Measurements from ENCODE around the gene LOX.

LOX gene

DNA sequence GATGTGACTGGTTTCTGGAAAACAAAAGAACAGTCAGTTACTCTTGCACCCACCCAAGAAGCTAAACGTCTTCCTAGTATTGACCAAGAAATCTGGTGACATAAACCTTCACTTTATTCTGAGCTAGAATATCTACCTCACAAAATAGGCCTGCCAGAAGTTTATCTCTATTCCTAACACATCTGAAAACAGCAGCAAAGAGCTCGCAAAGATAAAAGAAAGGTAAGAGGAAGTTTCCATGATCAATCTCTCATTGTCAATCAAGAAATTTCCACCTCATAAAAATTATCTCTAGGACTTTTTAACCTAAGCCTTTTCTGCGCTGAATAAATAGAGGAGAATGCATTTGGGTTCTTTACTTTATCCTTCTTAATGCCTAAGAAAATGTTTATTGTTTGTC lies 34.0 kb upstream of the LOX start:
- H3K9ac ChIP-seq (ENCODE audit: low read depth, low read length, poor library complexity): no peak overlapping the region
- no peak overlapping the region for H2AK5ac ChIP-seq (ENCODE audit: low read depth, low read length)
- H3K36me3 ChIP-seq (replicated peaks in 1 of 2; ENCODE audit: control insufficient read depth in 2 of 2, insufficient read depth in 2 of 2, low read length in 2 of 2): no peaks in the 10 kb centered on the region
- H3K23ac ChIP-seq (ENCODE audit: low read depth, low read length, poor library complexity): no peak overlapping the region
- H3K4me2 ChIP-seq (ENCODE audit: insufficient read depth, low read length, poor library complexity, severe bottlenecking): no peak overlapping the region
- no peak overlapping the region for H4K91ac ChIP-seq (ENCODE audit: low read depth, low read length, poor library complexity)
- H3K79me1 ChIP-seq (ENCODE audit: low read depth, low read length): no peaks in the 10 kb centered on the region
- no peak overlapping the region for H2BK15ac ChIP-seq (ENCODE audit: low read length)
- H2BK5ac ChIP-seq (ENCODE audit: low read length): no peak overlapping the region
- no peak overlapping the region for H3K27ac ChIP-seq (replicated peaks; ENCODE audit: low read length)
- no peak overlapping the region for H4K8ac ChIP-seq (ENCODE audit: low read depth, low read length)
- H3K4me3 ChIP-seq (ENCODE audit: low read length in 2 of 2): no peak overlapping the region
- H3K9me3 ChIP-seq (replicated peaks in 1 of 2; ENCODE audit: control insufficient read depth in 2 of 2, insufficient read depth in 1 of 2, low read depth in 1 of 2, low read length in 2 of 2): no peaks in the 10 kb centered on the region
- no peak overlapping the region for H2BK120ac ChIP-seq (ENCODE audit: low read depth, low read length)
- no peak overlapping the region for H2AFZ ChIP-seq (ENCODE audit: low read length)
- no peak overlapping the region for H2BK12ac ChIP-seq (ENCODE audit: low read length)
- no peaks in the 10 kb centered on the region for H3K27me3 ChIP-seq (ENCODE audit: control insufficient read depth in 3 of 3, insufficient read depth in 3 of 3, low read depth in 1 of 3, low read length in 3 of 3)
- no peak overlapping the region for H3K4ac ChIP-seq (ENCODE audit: low read length)
- DNase-seq (ENCODE audit: low spot score): no peak
- peaks cover 4 to 5% of the 10 kb centered on the region in 2 donors for H3K4me1 ChIP-seq (ENCODE audit: control insufficient read depth in 2 of 2, insufficient read depth in 1 of 2, low read depth in 1 of 2, low read length in 2 of 2)
- no peak overlapping the region for H3K14ac ChIP-seq (ENCODE audit: low read length)
- WGBS, 2 donors (ENCODE audit: extremely low coverage in 2 of 2, insufficient read length in 2 of 2, insufficient replicate concordance in 1 of 2): no CpG with 5 or more reads among the region's 3 CpGs
- no peak overlapping the region for H3K18ac ChIP-seq (ENCODE audit: low read length)

DNA sequence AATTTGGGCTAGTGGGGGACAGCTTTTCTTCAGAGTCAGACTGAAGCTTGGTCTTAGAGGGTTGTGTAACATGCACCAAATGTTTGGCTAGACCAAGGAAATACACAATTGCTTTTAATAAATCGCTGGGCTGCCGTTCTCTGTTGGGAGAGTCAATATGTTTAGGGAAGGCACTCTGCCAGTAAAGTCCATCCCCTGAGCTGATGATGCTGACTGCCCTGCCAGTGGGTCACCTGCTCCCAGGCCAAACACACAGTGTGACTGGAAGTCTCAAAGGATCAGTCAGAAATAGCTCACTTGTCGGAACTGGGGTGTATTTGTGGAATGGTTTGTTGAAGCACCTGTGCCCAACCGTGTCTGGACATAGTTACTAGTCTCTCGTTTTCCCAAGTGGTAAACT lies 33.4 kb upstream of the LOX start:
- Histone ChIP-seq H2BK15ac (ENCODE audit: low read length) (no peak overlapping the region), H3K9me3 (replicated peaks in 1 of 2; ENCODE audit: control insufficient read depth in 2 of 2, insufficient read depth in 1 of 2, low read depth in 1 of 2, low read length in 2 of 2) (no peaks in the 10 kb centered on the region), H3K79me1 (ENCODE audit: low read depth, low read length) (no peaks in the 10 kb centered on the region), H4K91ac (ENCODE audit: low read depth, low read length, poor library complexity) (no peak overlapping the region), H3K4me2 (ENCODE audit: insufficient read depth, low read length, poor library complexity, severe bottlenecking) (no peak overlapping the region), H3K18ac (ENCODE audit: low read length) (peak overlapping the region; percentile 69), H3K4me3 (ENCODE audit: low read length in 2 of 2) (no peak overlapping the region), H2BK5ac (ENCODE audit: low read length) (no peak overlapping the region), H3K23ac (ENCODE audit: low read depth, low read length, poor library complexity) (no peak overlapping the region), H3K14ac (ENCODE audit: low read length) (no peak overlapping the region), H2AFZ (ENCODE audit: low read length) (peak overlapping the region; percentile 74), H2BK12ac (ENCODE audit: low read length) (no peak overlapping the region), H3K36me3 (replicated peaks in 1 of 2; ENCODE audit: control insufficient read depth in 2 of 2, insufficient read depth in 2 of 2, low read length in 2 of 2) (no peaks in the 10 kb centered on the region), H2BK120ac (ENCODE audit: low read depth, low read length) (no peak overlapping the region), H3K9ac (ENCODE audit: low read depth, low read length, poor library complexity) (no peak overlapping the region), H3K4me1 (ENCODE audit: control insufficient read depth in 2 of 2, insufficient read depth in 1 of 2, low read depth in 1 of 2, low read length in 2 of 2) (peaks cover 4 to 5% of the 10 kb centered on the region in 2 donors), H3K4ac (ENCODE audit: low read length) (no peak overlapping the region), H3K27ac (replicated peaks; ENCODE audit: low read length) (no peak overlapping the region), H3K27me3 (ENCODE audit: control insufficient read depth in 3 of 3, insufficient read depth in 3 of 3, low read depth in 1 of 3, low read length in 3 of 3) (no peaks in the 10 kb centered on the region), H4K8ac (ENCODE audit: low read depth, low read length) (no peak overlapping the region), H2AK5ac (ENCODE audit: low read depth, low read length) (no peak overlapping the region)
- WGBS, 2 donors (ENCODE audit: extremely low coverage in 2 of 2, insufficient read length in 2 of 2, insufficient replicate concordance in 1 of 2): no CpG with 5 or more reads among the region's 5 CpGs
- DNase-seq (ENCODE audit: low spot score): no peak

DNA sequence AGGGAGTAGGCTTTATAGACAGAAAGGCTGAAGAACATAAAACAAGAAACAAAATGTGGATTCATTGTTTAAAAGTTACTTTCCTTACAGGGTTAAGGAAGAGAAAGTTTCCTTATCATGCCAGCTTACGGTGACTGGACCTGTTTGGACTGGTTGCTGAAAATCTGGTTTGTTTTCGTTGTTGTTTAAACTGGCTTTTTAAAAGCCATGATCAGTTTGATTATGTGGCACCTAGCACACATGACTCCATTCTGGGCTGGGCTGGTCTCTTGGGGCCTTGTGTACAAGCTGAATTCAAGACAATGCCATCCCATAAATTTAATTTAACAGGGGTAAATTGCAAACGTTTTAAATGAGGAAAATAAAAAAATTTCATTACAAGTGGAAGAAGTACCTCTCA lies 32.9 kb upstream of the LOX start:
- no peaks in the 10 kb centered on the region for H3K36me3 ChIP-seq (replicated peaks in 1 of 2; ENCODE audit: control insufficient read depth in 2 of 2, insufficient read depth in 2 of 2, low read length in 2 of 2)

DNA sequence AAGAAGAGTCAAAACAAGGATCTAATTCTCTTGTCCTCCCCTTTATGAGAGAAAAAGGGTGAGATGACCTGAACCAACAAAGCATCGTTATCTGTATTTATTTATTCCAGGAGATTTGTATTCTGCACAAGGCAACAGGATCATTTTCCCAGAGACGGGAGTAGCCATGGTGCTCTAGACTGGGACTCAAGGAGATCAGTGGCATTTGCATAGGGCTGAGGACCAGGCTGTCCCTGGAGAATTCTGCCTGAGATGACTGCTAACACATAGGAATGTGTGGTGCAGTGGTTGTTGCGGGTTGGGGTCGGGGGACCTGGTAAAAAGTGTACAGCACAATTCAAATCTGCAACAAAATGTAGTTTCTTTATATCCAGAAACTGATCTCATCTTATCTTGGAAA lies 29.0 kb upstream of the LOX start:
- WGBS, 2 donors (ENCODE audit: extremely low coverage in 2 of 2, insufficient read length in 2 of 2, insufficient replicate concordance in 1 of 2): no CpG with 5 or more reads among the region's 4 CpGs
- Histone ChIP-seq H2AK5ac (ENCODE audit: low read depth, low read length) (no peak overlapping the region), H4K91ac (ENCODE audit: low read depth, low read length, poor library complexity) (no peak overlapping the region), H3K4me3 (ENCODE audit: low read length in 2 of 2) (no peak overlapping the region), H3K27ac (replicated peaks; ENCODE audit: low read length) (no peak overlapping the region), H2BK5ac (ENCODE audit: low read length) (no peak overlapping the region), H3K4me1 (ENCODE audit: control insufficient read depth in 2 of 2, insufficient read depth in 1 of 2, low read depth in 1 of 2, low read length in 2 of 2) (peaks cover 1 to 4% of the 10 kb centered on the region in 2 donors), H3K27me3 (ENCODE audit: control insufficient read depth in 3 of 3, insufficient read depth in 3 of 3, low read depth in 1 of 3, low read length in 3 of 3) (no peaks in the 10 kb centered on the region), H3K9ac (ENCODE audit: low read depth, low read length, poor library complexity) (no peak overlapping the region), H2AFZ (ENCODE audit: low read length) (no peak overlapping the region), H4K8ac (ENCODE audit: low read depth, low read length) (no peak overlapping the region), H3K79me1 (ENCODE audit: low read depth, low read length) (no peaks in the 10 kb centered on the region), H3K36me3 (replicated peaks in 1 of 2; ENCODE audit: control insufficient read depth in 2 of 2, insufficient read depth in 2 of 2, low read length in 2 of 2) (no peaks in the 10 kb centered on the region), H2BK120ac (ENCODE audit: low read depth, low read length) (no peak overlapping the region), H3K4ac (ENCODE audit: low read length) (no peak overlapping the region), H3K4me2 (ENCODE audit: insufficient read depth, low read length, poor library complexity, severe bottlenecking) (no peak overlapping the region), H3K9me3 (replicated peaks in 1 of 2; ENCODE audit: control insufficient read depth in 2 of 2, insufficient read depth in 1 of 2, low read depth in 1 of 2, low read length in 2 of 2) (no peaks in the 10 kb centered on the region), H3K14ac (ENCODE audit: low read length) (no peak overlapping the region), H2BK15ac (ENCODE audit: low read length) (no peak overlapping the region), H3K18ac (ENCODE audit: low read length) (no peak overlapping the region), H2BK12ac (ENCODE audit: low read length) (no peak overlapping the region), H3K23ac (ENCODE audit: low read depth, low read length, poor library complexity) (no peak overlapping the region)
- DNase-seq (ENCODE audit: low spot score): no peak

More for the DNA sequence above, 32.9 kb upstream of the LOX start:
- no peak overlapping the region for H3K14ac ChIP-seq (ENCODE audit: low read length)
- H3K4ac ChIP-seq (ENCODE audit: low read length): no peak overlapping the region
- H2AK5ac ChIP-seq (ENCODE audit: low read depth, low read length): no peak overlapping the region
- no peaks in the 10 kb centered on the region for H3K79me1 ChIP-seq (ENCODE audit: low read depth, low read length)
- no peak overlapping the region for H3K4me2 ChIP-seq (ENCODE audit: insufficient read depth, low read length, poor library complexity, severe bottlenecking)
- no peak overlapping the region for H3K18ac ChIP-seq (ENCODE audit: low read length)
- H3K27ac ChIP-seq (replicated peaks; ENCODE audit: low read length): no peak overlapping the region
- H3K23ac ChIP-seq (ENCODE audit: low read depth, low read length, poor library complexity): no peak overlapping the region
- no peak overlapping the region for H2BK120ac ChIP-seq (ENCODE audit: low read depth, low read length)
- no peak for DNase-seq (ENCODE audit: low spot score)
- H4K8ac ChIP-seq (ENCODE audit: low read depth, low read length): no peak overlapping the region
- no CpG with 5 or more reads among the region's 3 CpGs for WGBS, 2 donors (ENCODE audit: extremely low coverage in 2 of 2, insufficient read length in 2 of 2, insufficient replicate concordance in 1 of 2)
- no peak overlapping the region for H3K9ac ChIP-seq (ENCODE audit: low read depth, low read length, poor library complexity)
- no peaks in the 10 kb centered on the region for H3K27me3 ChIP-seq (ENCODE audit: control insufficient read depth in 3 of 3, insufficient read depth in 3 of 3, low read depth in 1 of 3, low read length in 3 of 3)
- peak overlapping the region; percentile 74 for H2AFZ ChIP-seq (ENCODE audit: low read length)
- H2BK5ac ChIP-seq (ENCODE audit: low read length): no peak overlapping the region
- no peaks in the 10 kb centered on the region for H3K9me3 ChIP-seq (replicated peaks in 1 of 2; ENCODE audit: control insufficient read depth in 2 of 2, insufficient read depth in 1 of 2, low read depth in 1 of 2, low read length in 2 of 2)
- H4K91ac ChIP-seq (ENCODE audit: low read depth, low read length, poor library complexity): no peak overlapping the region
- H3K4me1 ChIP-seq (ENCODE audit: control insufficient read depth in 2 of 2, insufficient read depth in 1 of 2, low read depth in 1 of 2, low read length in 2 of 2): peaks cover 4 to 5% of the 10 kb centered on the region in 2 donors
- no peak overlapping the region for H2BK12ac ChIP-seq (ENCODE audit: low read length)
- H3K4me3 ChIP-seq (ENCODE audit: low read length in 2 of 2): no peak overlapping the region
- no peak overlapping the region for H2BK15ac ChIP-seq (ENCODE audit: low read length)

Data from neuronal stem cell (in vitro differentiated cells).